BE2C (cell line): Measurements from ENCODE around the gene PA2G4.
A peak's percentile ranks its signal among the peaks of the same experiment; 100 is the strongest.

Experiments used
- DNase-seq: peaks from one replicate; pipeline ENCODE4 v3.0.0-alpha.2; 2020
- H3K27me3 ChIP-seq: fragments of 250-450 bp; sonication (Bioruptor Pico); 2 replicates; pipeline ENCODE4 v1.5.1; 2020; ENCODE audit warnings: mild to moderate bottlenecking
- H3K36me3 ChIP-seq: fragments of 250-450 bp; sonication (Bioruptor Pico); 2 replicates; pipeline ENCODE4 v1.5.1; 2020; ENCODE audit warnings: mild to moderate bottlenecking
- H3K4me1 ChIP-seq: fragments of 250-450 bp; sonication (Bioruptor Pico); 2 replicates; pipeline ENCODE4 v1.5.1; 2020
- H3K4me3 ChIP-seq: 2 replicates; pipeline ENCODE4 v1.5.1; 2011; ENCODE audit warnings: low read depth, low read length
- H3K9me3 ChIP-seq: fragments of 250-450 bp; sonication (Bioruptor Pico); 2 replicates; pipeline ENCODE4 v1.5.1; 2020
- TF ChIP-seq, protein P1 (sequence below): IDR thresholded peaks from 2 replicates; pipeline ENCODE4 v1.5.1; 2012; ENCODE audit warnings: mild to moderate bottlenecking, low read depth, low read length

The PA2G4 gene

GRCh38 chr12:56119361-56119796 lies 15.0 kb downstream of the PA2G4 start:
- Histone ChIP-seq H3K27me3 (no peaks in the 10 kb centered on the region), H3K4me3 (peak overlapping the region; percentile 96), H3K36me3 (peaks cover 8% of the 10 kb centered on the region), H3K4me1 (peaks cover 6% of the 10 kb centered on the region), H3K9me3 (no peaks in the 10 kb centered on the region)
- TF ChIP-seq, protein P1, sequence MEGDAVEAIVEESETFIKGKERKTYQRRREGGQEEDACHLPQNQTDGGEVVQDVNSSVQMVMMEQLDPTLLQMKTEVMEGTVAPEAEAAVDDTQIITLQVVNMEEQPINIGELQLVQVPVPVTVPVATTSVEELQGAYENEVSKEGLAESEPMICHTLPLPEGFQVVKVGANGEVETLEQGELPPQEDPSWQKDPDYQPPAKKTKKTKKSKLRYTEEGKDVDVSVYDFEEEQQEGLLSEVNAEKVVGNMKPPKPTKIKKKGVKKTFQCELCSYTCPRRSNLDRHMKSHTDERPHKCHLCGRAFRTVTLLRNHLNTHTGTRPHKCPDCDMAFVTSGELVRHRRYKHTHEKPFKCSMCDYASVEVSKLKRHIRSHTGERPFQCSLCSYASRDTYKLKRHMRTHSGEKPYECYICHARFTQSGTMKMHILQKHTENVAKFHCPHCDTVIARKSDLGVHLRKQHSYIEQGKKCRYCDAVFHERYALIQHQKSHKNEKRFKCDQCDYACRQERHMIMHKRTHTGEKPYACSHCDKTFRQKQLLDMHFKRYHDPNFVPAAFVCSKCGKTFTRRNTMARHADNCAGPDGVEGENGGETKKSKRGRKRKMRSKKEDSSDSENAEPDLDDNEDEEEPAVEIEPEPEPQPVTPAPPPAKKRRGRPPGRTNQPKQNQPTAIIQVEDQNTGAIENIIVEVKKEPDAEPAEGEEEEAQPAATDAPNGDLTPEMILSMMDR: peak; percentile 87
- DNase-seq: peak; percentile 84

GRCh38 chr12:56120158-56120846 lies 15.9 kb downstream of the PA2G4 start:
- no peak overlapping the region for H3K4me3 ChIP-seq
- H3K9me3 ChIP-seq: no peaks in the 10 kb centered on the region
- TF ChIP-seq, protein P1: no peak
- DNase-seq: no peak
- H3K36me3 ChIP-seq: peaks cover 8% of the 10 kb centered on the region
- H3K27me3 ChIP-seq: no peaks in the 10 kb centered on the region
- H3K4me1 ChIP-seq: peaks cover 6% of the 10 kb centered on the region

- peaks cover 7% of the 10 kb centered on the region for H3K4me1 ChIP-seq
- peaks cover 8% of the 10 kb centered on the region for H3K36me3 ChIP-seq
Observed at GRCh38 chr12:56121204-56121870, 17.0 kb downstream of the PA2G4 start.

DNA sequence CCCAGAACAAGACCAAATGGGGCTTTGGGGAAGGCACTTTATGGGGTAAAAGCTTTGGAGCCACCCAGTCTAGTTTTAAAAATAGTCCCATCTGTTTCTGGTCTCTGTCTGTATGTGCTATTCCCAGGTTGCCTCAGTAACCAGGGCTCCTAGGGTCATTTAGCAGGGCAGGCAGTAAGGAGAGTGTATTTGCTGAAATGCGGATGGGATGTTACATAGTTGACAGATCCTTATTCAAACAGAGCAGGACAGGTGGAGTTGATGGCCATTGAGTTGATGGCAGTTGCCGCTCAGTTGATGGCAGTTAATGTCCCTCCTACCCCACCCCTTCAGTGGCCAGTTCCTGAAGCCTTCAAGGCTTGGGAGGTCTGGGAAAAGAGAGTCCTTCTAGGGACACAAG lies 18.3 kb downstream of the PA2G4 start:
- TF ChIP-seq, protein P1: no peak
- no peak overlapping the region for H3K4me3 ChIP-seq
- DNase-seq: no peak
- H3K9me3 ChIP-seq: no peaks in the 10 kb centered on the region
- H3K27me3 ChIP-seq: no peaks in the 10 kb centered on the region
- H3K4me1 ChIP-seq: peaks cover 17% of the 10 kb centered on the region
- H3K36me3 ChIP-seq: peaks cover 2% of the 10 kb centered on the region

More at GRCh38 chr12:56121204-56121870, 17.0 kb downstream of the PA2G4 start:
- no peak overlapping the region for H3K4me3 ChIP-seq
- TF ChIP-seq, protein P1: no peak
- H3K9me3 ChIP-seq: no peaks in the 10 kb centered on the region
- H3K27me3 ChIP-seq: no peaks in the 10 kb centered on the region
- no peak for DNase-seq

- Histone ChIP-seq H3K27me3 (no peaks in the 10 kb centered on the region), H3K4me3 (no peak overlapping the region), H3K9me3 (no peaks in the 10 kb centered on the region), H3K4me1 (peaks cover 14% of the 10 kb centered on the region), H3K36me3 (no peaks in the 10 kb centered on the region; the same call in 1 of the 2 replicates)
- DNase-seq: no peak
- TF ChIP-seq, protein P1: no peak
Observed at GRCh38 chr12:56124133-56124532, 19.8 kb downstream of the PA2G4 start.

- Histone ChIP-seq H3K4me3 (no peak overlapping the region; the same call in 1 of the 2 replicates), H3K4me1 (peaks cover 11% of the 10 kb centered on the region), H3K9me3 (no peaks in the 10 kb centered on the region), H3K36me3 (peaks cover 14% of the 10 kb centered on the region), H3K27me3 (no peaks in the 10 kb centered on the region)
- DNase-seq: no peak
- TF ChIP-seq, protein P1: no peak
Observed at GRCh38 chr12:56126732-56127239, 22.4 kb downstream of the PA2G4 start.
